CD14-positive monocyte (primary cell): ENCODE results near the gene GRIN2B. TPM values are rescaled to one million over a fixed set of nuclear protein-coding genes. Genes with fewer than 3 reads are reported as not detected.

Experiments used
- DNase-seq, 3 donors: peaks; one replicate each; pipeline ENCODE4 v3.0.0-alpha.2; 2011 to 2022
- H2AFZ ChIP-seq: 2 replicates; pipeline ENCODE4 v1.6.0; 2012; ENCODE audit warnings: mild to moderate bottlenecking, low read depth, low read length, inconsistent platforms; ENCODE audit not compliant: insufficient read depth, poor library complexity, severe bottlenecking
- H3K27ac ChIP-seq, 2 donors: 1 replicate in 1 of 2; 2 replicates in 1 of 2; pipeline ENCODE4 v1.5.1; 2012 to 2013; ENCODE audit warnings: low read length in 2 of 2, control low read depth in 1 of 2, inconsistent platforms in 1 of 2, low read depth in 1 of 2, mild to moderate bottlenecking in 1 of 2
- H3K27me3 ChIP-seq, 2 donors: one replicate each; pipeline versions ENCODE4 v1.6.0 to v1.6.1; 2011 to 2013; ENCODE audit warnings: low read length in 2 of 2; ENCODE audit not compliant: control insufficient read depth in 2 of 2, insufficient read depth in 2 of 2
- H3K36me3 ChIP-seq, 2 donors: replicated peaks in 1 of 2; 1 replicate in 1 of 2; 2 replicates in 1 of 2; pipeline versions ENCODE4 v1.5.1 to v1.6.1; 2012 to 2013; ENCODE audit warnings: low read length in 2 of 2, control low read depth in 1 of 2, inconsistent platforms in 1 of 2, mild to moderate bottlenecking in 1 of 2; ENCODE audit not compliant: insufficient read depth in 2 of 2, control insufficient read depth in 1 of 2
- H3K4me1 ChIP-seq, 2 donors: 1 replicate in 1 of 2; 2 replicates in 1 of 2; pipeline versions ENCODE4 v1.5.1 to v1.6.1; 2012 to 2013; ENCODE audit warnings: low read length in 2 of 2, control low read depth in 1 of 2, inconsistent platforms in 1 of 2, mild to moderate bottlenecking in 1 of 2, moderate library complexity in 1 of 2; ENCODE audit not compliant: insufficient read depth in 2 of 2, control insufficient read depth in 1 of 2
- H3K4me2 ChIP-seq: replicated peaks from 2 replicates; pipeline ENCODE3; 2012; ENCODE audit warnings: low read length, moderate library complexity, mild to moderate bottlenecking; ENCODE audit not compliant: poor library complexity, severe bottlenecking; ENCODE audit errors: extremely low read depth
- H3K4me3 ChIP-seq, 3 experiments: fragments of 200-600 bp in 1 of 3; sonication (generic) in 1 of 3; replicated peaks in 1 of 3; 1 replicate in 2 of 3; 2 replicates in 1 of 3; pipeline ENCODE4 v1.5.1; 2011 to 2013; ENCODE audit warnings: low read length in 3 of 3, mild to moderate bottlenecking in 3 of 3, control low read depth in 2 of 3, low read depth in 2 of 3, inconsistent platforms in 1 of 3, moderate library complexity in 1 of 3
- H3K79me2 ChIP-seq: 2 replicates; pipeline ENCODE4 v1.6.0; 2012; ENCODE audit warnings: mild to moderate bottlenecking, control low read depth, inconsistent platforms, low read length, moderate library complexity; ENCODE audit not compliant: insufficient read depth
- H3K9ac ChIP-seq: 2 replicates; pipeline ENCODE4 v1.6.0; 2017; ENCODE audit warnings: low read length, mild to moderate bottlenecking; ENCODE audit not compliant: insufficient read depth, poor library complexity, severe bottlenecking
- H3K9me3 ChIP-seq, 2 donors: replicated peaks in 1 of 2; 1 replicate in 1 of 2; 2 replicates in 1 of 2; pipeline versions ENCODE4 v1.5.1 to v1.6.1; 2012 to 2013; ENCODE audit warnings: low read length in 2 of 2, control low read depth in 1 of 2; ENCODE audit not compliant: control insufficient read depth in 1 of 2, insufficient read depth in 1 of 2
- H4K20me1 ChIP-seq: 2 replicates; pipeline ENCODE4 v1.6.0; 2012; ENCODE audit warnings: mild to moderate bottlenecking, low read length, control low read depth, moderate library complexity; ENCODE audit not compliant: insufficient read depth
- H3K27ac Mint-ChIP-seq, 7 donors: one replicate each; pipeline ENCODE4 v1.8.0; 2020; ENCODE audit warnings: mild to moderate bottlenecking in 7 of 7, mixed read lengths in 7 of 7, moderate library complexity in 6 of 7, inconsistent platforms in 2 of 7
- H3K27me3 Mint-ChIP-seq, 3 donors: one replicate each; pipeline ENCODE4 v1.8.0; 2021 to 2022; ENCODE audit warnings: low read depth in 3 of 3, mild to moderate bottlenecking in 3 of 3, mixed read lengths in 3 of 3, moderate library complexity in 3 of 3, inconsistent platforms in 1 of 3
- H3K36me3 Mint-ChIP-seq, 2 donors: one replicate each; pipeline ENCODE4 v1.8.0; 2020; ENCODE audit warnings: mixed read lengths in 2 of 2, inconsistent platforms in 1 of 2, mild to moderate bottlenecking in 1 of 2
- H3K4me1 Mint-ChIP-seq: one replicate; pipeline ENCODE4 v1.8.0; 2020; ENCODE audit warnings: mild to moderate bottlenecking, mixed read lengths
- H3K4me3 Mint-ChIP-seq, 2 donors: one replicate each; pipeline ENCODE4 v1.8.0; 2020; ENCODE audit warnings: mild to moderate bottlenecking in 2 of 2, mixed read lengths in 2 of 2, moderate library complexity in 1 of 2
- H3K9me3 Mint-ChIP-seq, 7 donors: one replicate each; pipeline ENCODE4 v1.8.0; 2020 to 2022; ENCODE audit warnings: mixed read lengths in 7 of 7, mild to moderate bottlenecking in 6 of 7, moderate library complexity in 6 of 7, inconsistent platforms in 2 of 7
- CTCF ChIP-seq: fragments of 200-600 bp; IDR thresholded peaks from one replicate; pipeline ENCODE4 v1.8.0; 2022; ENCODE audit warnings: antibody characterized with exemption, mild to moderate bottlenecking
- WGBS: methylation state at CpG from one replicate; pipeline ENCODE4 v1.1.5; 2013; ENCODE audit warnings: missing lambda C conversion rate; ENCODE audit not compliant: insufficient coverage; 5-methylcytosine and 5-hydroxymethylcytosine counted together
- intact Hi-C, 2 donors: fragments of 100-400 bp; cut with micrococcal nuclease; formaldehyde crosslinking; loops; one replicate each; pipeline versions ENCODE4 v1.15.0 to v1.15.1; 2023
- polyA minus RNA-seq: library from RNA; depleted of rRNA, polyadenylated mRNA; stranded (reverse); fragments of >200 nt; gene quantifications from 2 replicates; pipeline ENCODE4 v1.2.3, GENCODE V29; 2012
- polyA plus RNA-seq, 3 donors: library from polyadenylated mRNA; depleted of rRNA in 1 of 3; unstranded in 2 of 3; stranded (reverse) in 1 of 3; fragments of 300-500 nt in 2 of 3; fragments of >200 nt in 1 of 3; fragmentation: Illumina TruSeq in 2 of 3; gene quantifications; 1 replicate in 2 of 3; 2 replicates in 1 of 3; pipeline ENCODE4 v1.2.3, GENCODE V29; 2012 to 2021
- total RNA-seq, 12 experiments: library from RNA in 1 of 12; stranded (reverse) in 1 of 12; fragments of 120-200 nt in 1 of 12; gene quantifications; one replicate each; pipeline ENCODE4 v1.2.4 and lab custom pipeline; 2013 to 2026; ENCODE audit warnings: mixed read lengths in 6 of 12, inconsistent platforms in 1 of 12

The GRIN2B gene
- not detected for total RNA-seq (2013)
- polyA plus RNA-seq (not detected), polyA minus RNA-seq (not detected in 2 replicates), total RNA-seq (lab: John Stamatoyannopoulos, UW) (0 to 11.0 (median 0.23) reads per million in 11 experiments)

GRCh38 chr12:13981296-13981962 lies at the start of gene GRIN2B:
TSS of gene GRIN2B (minus strand) at chr12:13981602. CDS start at chr12:13866208, 115,394 bp downstream.
- Histone ChIP-seq H3K79me2 (no peaks in the 10 kb centered on the region), H3K36me3 (no peaks in the 10 kb centered on the region), H3K27ac (no peak within 1 kb of the TSS), H3K9ac (no peak within 1 kb of the TSS), H3K27me3 (peaks cover 45 to 58% of the 10 kb centered on the region in 2 donors), H4K20me1 (no peaks in the 10 kb centered on the region), H2AFZ (no peak within 1 kb of the TSS), H3K9me3 (no peaks in the 10 kb centered on the region), H3K4me1 (no peaks in the 10 kb centered on the region), H3K4me2 (no peak within 1 kb of the TSS), H3K4me3 (no peak within 1 kb of the TSS)
- no peak for TF ChIP-seq CTCF
- H3K9me3 Mint-ChIP-seq = peaks cover 0 to 17% (median 6%) of the 10 kb centered on the region in 7 donors
- no peak within 1 kb of the TSS for H3K27ac Mint-ChIP-seq
- no peaks in the 10 kb centered on the region for H3K36me3 Mint-ChIP-seq
- intact Hi-C loops = no loop called here
- WGBS = under 1% methylated on average over 23 of the region's 37 CpGs
- H3K4me1 Mint-ChIP-seq = peaks cover 5% of the 10 kb centered on the region
- no peak for DNase-seq
- peak within 1 kb of the TSS in 1 of 2 donors; percentile 77 for H3K4me3 Mint-ChIP-seq
- H3K27me3 Mint-ChIP-seq = peaks cover 43 to 70% (median 56%) of the 10 kb centered on the region in 3 donors

- Histone ChIP-seq H4K20me1 (no peaks in the 10 kb centered on the region), H3K4me1 (no peaks in the 10 kb centered on the region), H2AFZ (no peak overlapping the region), H3K27me3 (no peaks in the 10 kb centered on the region), H3K9me3 (no peaks in the 10 kb centered on the region), H3K79me2 (no peaks in the 10 kb centered on the region), H3K36me3 (no peaks in the 10 kb centered on the region), H3K9ac (no peak overlapping the region), H3K4me2 (no peak overlapping the region), H3K4me3 (no peak overlapping the region), H3K27ac (no peak overlapping the region)
- no peak overlapping the region for H3K4me3 Mint-ChIP-seq
- intact Hi-C loops = no loop called here
- no peaks in the 10 kb centered on the region for H3K4me1 Mint-ChIP-seq
- no peak for TF ChIP-seq CTCF
- DNase-seq = no peak
- 93% methylated on average over 4 of the region's 4 CpGs for WGBS
- H3K27ac Mint-ChIP-seq = no peak overlapping the region
- no peaks in the 10 kb centered on the region for H3K36me3 Mint-ChIP-seq
- no peaks in the 10 kb centered on the region for H3K27me3 Mint-ChIP-seq
- H3K9me3 Mint-ChIP-seq = peaks cover 0 to 9% (median 1%) of the 10 kb centered on the region in 7 donors
Observed at GRCh38 chr12:14026537-14026936, 45.1 kb upstream of the GRIN2B start.
